Nephron progenitor cell (in vitro differentiated cells): Measurements from ENCODE around the gene PPP2R2D.

Experiments
- DNase-seq: peaks from one replicate; pipeline ENCODE4 v3.0.0; 2021
- H3K27ac Mint-ChIP-seq: 2 replicates; pipeline ENCODE4 v1.8.0; 2021; ENCODE audit warnings: mild to moderate bottlenecking, moderate library complexity, mixed read lengths
- H3K27me3 Mint-ChIP-seq: 2 replicates; pipeline ENCODE4 v1.8.0; 2021; ENCODE audit warnings: mild to moderate bottlenecking, low read depth, mixed read lengths; ENCODE audit not compliant: poor library complexity
- H3K36me3 Mint-ChIP-seq: 2 replicates; pipeline ENCODE4 v1.8.0; 2021; ENCODE audit warnings: low read depth, mixed read lengths
- H3K4me1 Mint-ChIP-seq: 2 replicates; pipeline ENCODE4 v1.8.0; 2021; ENCODE audit warnings: mixed read lengths
- H3K4me3 Mint-ChIP-seq: 2 replicates; pipeline ENCODE4 v1.8.0; 2021; ENCODE audit warnings: mild to moderate bottlenecking, moderate library complexity, mixed read lengths
- H3K9me3 Mint-ChIP-seq: 2 replicates; pipeline ENCODE4 v1.8.0; 2021; ENCODE audit warnings: mild to moderate bottlenecking, moderate library complexity, mixed read lengths
- TF ChIP-seq, protein P1 (sequence below): fragments of 200-600 bp; sonication (generic); IDR thresholded peaks from 2 replicates; pipeline ENCODE4 v1.5.0; 2021; ENCODE audit warnings: antibody characterized with exemption

The PPP2R2D gene

DNA sequence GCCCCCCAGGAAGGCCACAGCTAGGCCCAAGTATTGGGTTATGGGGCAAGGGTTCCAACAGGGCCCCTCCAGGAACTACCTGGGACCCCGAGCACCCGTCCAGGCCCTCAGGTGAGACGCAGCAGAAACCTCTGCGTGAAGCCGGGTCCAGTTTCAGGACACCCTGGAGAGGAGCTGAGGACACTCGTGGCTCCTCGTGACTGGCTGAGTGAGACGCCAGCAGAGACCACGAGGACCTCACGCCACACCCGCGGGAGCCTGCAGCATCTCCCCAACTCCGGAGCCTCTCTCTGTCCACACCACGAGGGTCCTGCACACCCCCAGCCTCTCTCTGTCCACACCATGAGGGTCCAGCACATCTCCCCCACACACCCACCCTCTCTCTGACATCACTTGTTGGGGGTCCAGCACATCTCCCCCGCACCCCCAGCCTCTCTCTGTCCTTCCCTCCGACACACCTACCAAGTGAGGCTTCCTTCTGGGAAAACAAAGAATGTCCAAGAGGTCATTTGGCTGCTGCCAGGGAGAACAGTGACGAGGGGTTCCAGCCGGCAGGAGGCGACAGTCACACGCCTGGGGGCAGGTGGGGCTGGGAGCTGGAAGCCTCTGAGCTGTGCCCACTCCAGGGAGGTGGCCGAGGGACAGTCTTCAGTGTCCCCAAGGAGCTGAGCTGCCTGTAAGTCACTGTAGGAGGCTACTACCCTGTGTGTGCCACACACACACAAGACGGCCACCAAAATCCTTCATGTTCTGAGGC, 46.1 kb upstream of the PPP2R2D start:
- Mint-ChIP-seq H3K9me3 (peaks cover 4% of the 10 kb centered on the region), H3K4me1 (peaks cover 3% of the 10 kb centered on the region), H3K36me3 (no peaks in the 10 kb centered on the region), H3K27ac (no peak overlapping the region), H3K27me3 (peaks cover 22% of the 10 kb centered on the region), H3K4me3 (no peak overlapping the region)
- TF ChIP-seq, protein P1, sequence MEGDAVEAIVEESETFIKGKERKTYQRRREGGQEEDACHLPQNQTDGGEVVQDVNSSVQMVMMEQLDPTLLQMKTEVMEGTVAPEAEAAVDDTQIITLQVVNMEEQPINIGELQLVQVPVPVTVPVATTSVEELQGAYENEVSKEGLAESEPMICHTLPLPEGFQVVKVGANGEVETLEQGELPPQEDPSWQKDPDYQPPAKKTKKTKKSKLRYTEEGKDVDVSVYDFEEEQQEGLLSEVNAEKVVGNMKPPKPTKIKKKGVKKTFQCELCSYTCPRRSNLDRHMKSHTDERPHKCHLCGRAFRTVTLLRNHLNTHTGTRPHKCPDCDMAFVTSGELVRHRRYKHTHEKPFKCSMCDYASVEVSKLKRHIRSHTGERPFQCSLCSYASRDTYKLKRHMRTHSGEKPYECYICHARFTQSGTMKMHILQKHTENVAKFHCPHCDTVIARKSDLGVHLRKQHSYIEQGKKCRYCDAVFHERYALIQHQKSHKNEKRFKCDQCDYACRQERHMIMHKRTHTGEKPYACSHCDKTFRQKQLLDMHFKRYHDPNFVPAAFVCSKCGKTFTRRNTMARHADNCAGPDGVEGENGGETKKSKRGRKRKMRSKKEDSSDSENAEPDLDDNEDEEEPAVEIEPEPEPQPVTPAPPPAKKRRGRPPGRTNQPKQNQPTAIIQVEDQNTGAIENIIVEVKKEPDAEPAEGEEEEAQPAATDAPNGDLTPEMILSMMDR, result no peak
- no peak for DNase-seq

DNA sequence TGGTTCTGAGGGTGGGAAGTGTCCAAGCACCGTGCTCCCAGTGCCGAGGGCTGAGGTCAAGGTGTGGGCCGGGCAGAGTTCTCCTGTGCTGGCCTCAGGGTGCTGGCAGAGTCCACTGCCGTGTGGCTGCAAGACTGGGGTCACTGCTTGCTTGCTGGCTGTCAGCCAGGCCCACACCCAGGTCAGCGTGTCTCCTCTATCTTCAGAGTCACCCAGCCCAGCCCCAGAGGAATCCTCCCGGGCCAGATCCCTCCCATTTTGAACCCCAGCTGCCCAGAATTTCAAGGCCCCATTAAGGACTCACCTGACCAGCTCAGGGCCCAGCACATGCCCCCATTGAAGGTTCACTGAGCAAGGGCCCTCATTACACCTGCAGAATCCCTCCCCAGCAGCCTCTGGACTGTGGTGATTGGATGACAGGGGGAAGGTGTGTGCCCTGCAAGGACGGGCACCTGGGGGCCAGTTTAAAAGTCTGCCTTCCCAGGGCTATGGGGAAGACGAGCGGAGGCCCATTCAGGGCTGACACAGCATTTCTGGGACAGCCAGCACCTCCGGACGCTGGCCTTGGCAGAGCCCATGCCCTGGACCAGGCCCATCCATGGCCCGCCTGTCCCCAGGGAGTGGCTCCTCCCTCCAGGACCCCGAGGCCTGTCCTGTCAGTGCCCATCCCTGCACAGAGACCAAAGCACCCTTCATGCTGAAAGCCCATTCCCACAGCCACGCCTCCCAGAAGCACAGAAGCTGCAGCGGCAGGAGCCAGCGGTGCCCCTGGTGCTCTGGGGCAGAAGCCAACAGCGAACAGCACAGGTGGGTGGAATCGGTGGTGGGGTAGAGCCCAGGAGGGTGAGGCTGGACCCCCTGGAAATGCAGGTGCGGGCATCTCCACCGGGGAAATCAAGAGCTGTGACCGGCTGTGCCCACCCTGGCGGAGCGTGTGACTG, 45.1 kb upstream of the PPP2R2D start:
- peaks cover 3% of the 10 kb centered on the region for H3K4me1 Mint-ChIP-seq
- no peak overlapping the region for H3K4me3 Mint-ChIP-seq
- no peak overlapping the region for H3K27ac Mint-ChIP-seq
- H3K27me3 Mint-ChIP-seq, result peaks cover 27% of the 10 kb centered on the region
- peaks cover 4% of the 10 kb centered on the region for H3K9me3 Mint-ChIP-seq
- H3K36me3 Mint-ChIP-seq, result no peaks in the 10 kb centered on the region
- TF ChIP-seq, protein P1, result no peak
- no peak for DNase-seq

DNA sequence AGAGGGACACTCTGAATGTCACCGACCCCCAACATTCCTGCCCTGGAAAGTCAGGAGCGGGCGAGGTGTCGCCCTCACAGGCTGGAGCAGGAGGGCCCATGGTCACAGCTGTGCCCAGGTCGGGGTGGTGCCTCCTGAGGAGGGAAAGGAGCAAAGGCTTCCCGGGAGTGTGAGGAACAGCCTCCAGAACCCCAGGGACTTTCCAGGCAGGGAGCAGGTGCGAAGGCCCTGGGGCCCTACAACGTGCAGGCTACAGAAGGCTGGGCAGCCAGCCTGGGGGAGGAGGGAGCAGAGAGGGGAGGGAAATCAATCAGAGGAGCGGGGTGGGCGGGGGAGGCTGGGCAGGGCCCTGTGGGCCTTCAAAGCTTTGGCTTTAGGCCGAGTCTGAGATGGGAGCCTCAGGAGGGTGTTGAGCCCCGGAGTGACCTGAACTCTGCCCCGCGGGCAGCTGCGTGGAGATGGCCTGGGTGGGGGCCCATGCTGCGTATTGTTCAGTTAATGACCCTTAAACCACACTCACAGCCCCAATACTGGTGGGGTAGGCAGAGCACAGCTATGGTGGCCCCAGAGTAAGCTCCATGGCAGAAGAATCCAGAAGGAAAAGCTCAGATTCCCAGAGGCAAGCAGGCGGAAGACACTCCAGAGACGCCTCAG, 44.2 kb upstream of the PPP2R2D start:
- Mint-ChIP-seq H3K27me3 (peaks cover 30% of the 10 kb centered on the region), H3K4me1 (peaks cover 3% of the 10 kb centered on the region), H3K36me3 (no peaks in the 10 kb centered on the region), H3K27ac (no peak overlapping the region), H3K4me3 (no peak overlapping the region), H3K9me3 (no peaks in the 10 kb centered on the region)
- no peak for DNase-seq
- TF ChIP-seq, protein P1, result no peak

DNA sequence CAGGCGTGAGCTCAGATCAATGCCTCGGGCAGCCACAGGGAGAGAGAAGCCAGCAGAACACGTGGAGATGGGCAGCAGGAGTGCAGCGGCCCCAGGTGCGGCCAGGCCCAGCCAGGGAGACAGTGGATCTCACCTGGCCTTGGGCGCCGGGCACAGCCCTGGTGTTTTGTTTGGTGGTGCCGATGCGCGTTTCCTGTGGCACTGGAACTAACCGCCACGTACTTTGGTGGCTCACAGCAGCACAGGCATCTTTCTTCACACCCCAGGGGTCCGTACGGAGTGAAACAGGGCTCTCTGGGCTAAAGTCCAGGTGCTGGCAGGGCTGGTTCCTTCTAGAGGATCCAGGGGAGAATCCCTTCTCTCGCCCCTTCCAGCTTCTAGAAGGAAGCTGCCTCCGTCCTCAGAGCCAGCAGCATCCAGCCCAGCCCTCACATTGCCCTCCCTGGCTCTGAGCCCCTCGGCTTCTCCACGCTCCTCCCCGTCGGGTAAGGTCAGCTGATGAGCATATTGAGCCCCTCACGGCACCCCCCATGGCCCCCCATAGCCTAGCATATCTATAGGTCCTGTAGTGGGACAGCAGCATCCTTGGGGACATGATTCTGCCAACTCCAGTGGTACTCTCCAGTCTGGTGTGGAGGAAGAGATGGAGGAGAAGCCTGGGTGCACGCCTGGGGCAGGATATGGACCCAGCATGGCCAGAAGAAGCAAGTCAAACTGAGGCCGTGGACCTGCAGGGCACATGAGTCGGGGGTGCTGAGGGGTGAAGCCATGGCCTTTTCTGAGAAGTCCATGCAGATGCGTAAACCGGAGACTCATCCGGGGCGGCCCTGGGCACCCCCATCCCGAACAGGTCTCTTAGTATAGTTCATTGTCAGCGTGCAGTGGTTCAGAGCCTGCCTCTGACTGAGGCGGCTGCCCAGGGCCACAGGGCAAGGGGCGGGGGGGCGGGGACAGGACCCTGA, 43.4 kb upstream of the PPP2R2D start:
- no peaks in the 10 kb centered on the region for H3K36me3 Mint-ChIP-seq
- H3K9me3 Mint-ChIP-seq, result peaks cover 1% of the 10 kb centered on the region
- H3K4me1 Mint-ChIP-seq, result peaks cover 3% of the 10 kb centered on the region
- peaks cover 35% of the 10 kb centered on the region for H3K27me3 Mint-ChIP-seq
- peak overlapping the region; percentile 16 for H3K27ac Mint-ChIP-seq
- no peak for DNase-seq
- TF ChIP-seq, protein P1, result no peak
- no peak overlapping the region for H3K4me3 Mint-ChIP-seq

DNA sequence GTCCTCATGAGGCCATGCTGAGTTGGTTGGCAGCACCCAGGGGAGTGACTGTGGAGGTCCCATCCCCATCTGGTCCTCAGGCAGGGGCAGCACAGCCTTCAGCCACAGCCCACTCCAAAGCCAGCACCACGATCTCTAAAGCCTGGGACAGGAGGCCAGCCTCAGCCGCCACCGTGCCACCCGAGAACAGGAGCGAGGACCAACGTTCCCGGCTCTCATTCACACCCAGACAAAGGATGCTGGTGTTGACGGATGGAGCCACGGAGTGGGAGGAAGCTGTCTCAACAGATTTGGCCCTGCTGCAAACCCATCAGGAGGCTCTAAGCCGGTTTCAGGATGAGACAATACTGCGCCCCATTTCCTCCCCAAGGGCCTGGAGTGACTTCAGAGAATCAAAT, 42.7 kb upstream of the PPP2R2D start:
- peaks cover 5% of the 10 kb centered on the region for H3K9me3 Mint-ChIP-seq
- TF ChIP-seq, protein P1, result no peak
- peaks cover 3% of the 10 kb centered on the region for H3K4me1 Mint-ChIP-seq
- H3K36me3 Mint-ChIP-seq, result no peaks in the 10 kb centered on the region
- H3K4me3 Mint-ChIP-seq, result no peak overlapping the region
- DNase-seq, result no peak
- H3K27ac Mint-ChIP-seq, result no peak overlapping the region
- peaks cover 42% of the 10 kb centered on the region for H3K27me3 Mint-ChIP-seq
